ENCODE measurements around the gene DCAF11. TPM values are rescaled to one million over a fixed set of nuclear protein-coding genes. Genes with fewer than 3 reads are reported as not detected.

DCAF11 gene
- total RNA-seq, 6 donors from 2014 or later, result 68.4 to 138 (median 95.0) TPM

DNA sequence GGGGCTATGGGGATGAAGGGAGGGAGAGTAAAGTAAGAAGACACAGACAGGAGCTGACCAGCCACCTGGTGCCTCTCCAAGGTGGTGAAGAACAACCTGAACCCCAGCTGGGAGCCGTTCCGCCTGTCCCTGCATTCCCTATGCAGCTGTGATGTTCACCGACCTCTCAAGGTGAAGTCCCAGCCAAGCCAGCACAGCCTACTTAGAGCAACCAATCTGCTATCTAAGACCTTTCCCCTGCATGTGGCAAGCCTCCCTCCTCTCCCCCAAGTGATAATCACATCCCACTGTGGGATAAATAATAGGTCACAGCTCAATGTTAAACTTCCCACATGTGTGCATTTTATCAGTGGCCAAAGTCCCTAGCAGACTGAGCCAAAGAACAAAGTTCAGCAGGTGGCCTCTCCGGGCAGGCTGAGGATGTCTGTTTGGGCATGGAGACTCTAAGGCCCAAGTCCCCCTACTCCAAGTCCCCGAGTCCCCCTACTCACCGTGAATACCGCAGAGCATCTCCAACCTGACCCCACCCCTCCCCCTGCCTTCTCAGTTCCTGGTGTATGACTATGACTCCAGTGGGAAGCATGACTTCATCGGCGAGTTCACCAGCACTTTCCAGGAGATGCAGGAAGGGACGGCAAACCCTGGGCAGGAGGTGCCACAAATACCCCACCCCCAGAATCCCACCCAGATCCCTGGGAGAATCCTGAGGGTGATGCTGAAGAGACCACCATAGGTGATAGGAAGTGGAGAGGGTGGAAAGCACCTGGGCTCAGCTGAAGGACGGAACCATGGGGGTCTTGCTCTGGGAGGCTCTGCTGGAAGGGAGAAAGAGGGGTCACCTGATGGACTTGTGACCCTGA lies 39.7 kb upstream of the DCAF11 start:
- WGBS, 2 donors, result 79 to 86% methylated on average over 7 to 11 of the region's 11 CpGs
- TF ChIP-seq EP300 (IDR thresholded peaks at IDR 0.05), result no peak
- TF ChIP-seq POLR2A (IDR thresholded peaks at IDR 0.05), result no peak
- TF ChIP-seq, protein P1, sequence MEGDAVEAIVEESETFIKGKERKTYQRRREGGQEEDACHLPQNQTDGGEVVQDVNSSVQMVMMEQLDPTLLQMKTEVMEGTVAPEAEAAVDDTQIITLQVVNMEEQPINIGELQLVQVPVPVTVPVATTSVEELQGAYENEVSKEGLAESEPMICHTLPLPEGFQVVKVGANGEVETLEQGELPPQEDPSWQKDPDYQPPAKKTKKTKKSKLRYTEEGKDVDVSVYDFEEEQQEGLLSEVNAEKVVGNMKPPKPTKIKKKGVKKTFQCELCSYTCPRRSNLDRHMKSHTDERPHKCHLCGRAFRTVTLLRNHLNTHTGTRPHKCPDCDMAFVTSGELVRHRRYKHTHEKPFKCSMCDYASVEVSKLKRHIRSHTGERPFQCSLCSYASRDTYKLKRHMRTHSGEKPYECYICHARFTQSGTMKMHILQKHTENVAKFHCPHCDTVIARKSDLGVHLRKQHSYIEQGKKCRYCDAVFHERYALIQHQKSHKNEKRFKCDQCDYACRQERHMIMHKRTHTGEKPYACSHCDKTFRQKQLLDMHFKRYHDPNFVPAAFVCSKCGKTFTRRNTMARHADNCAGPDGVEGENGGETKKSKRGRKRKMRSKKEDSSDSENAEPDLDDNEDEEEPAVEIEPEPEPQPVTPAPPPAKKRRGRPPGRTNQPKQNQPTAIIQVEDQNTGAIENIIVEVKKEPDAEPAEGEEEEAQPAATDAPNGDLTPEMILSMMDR (IDR thresholded peaks at IDR 0.05), result no peak
- no peak for TF ChIP-seq POLR2AphosphoS5 (IDR thresholded peaks at IDR 0.05)
- Histone ChIP-seq H3K27ac (no peak overlapping the region), H3K36me3 (no peaks in the 10 kb centered on the region), H3K9me3 (no peaks in the 10 kb centered on the region), H3K27me3 (no peaks in the 10 kb centered on the region), H3K4me1 (peaks cover 0 to 4% (median 2%) of the 10 kb centered on the region in 4 donors), H3K4me3 (no peak overlapping the region)
- DNase-seq (no peak), ATAC-seq (ENCODE audit: low FRiP score in 2 of 2) (no peak)

DNA sequence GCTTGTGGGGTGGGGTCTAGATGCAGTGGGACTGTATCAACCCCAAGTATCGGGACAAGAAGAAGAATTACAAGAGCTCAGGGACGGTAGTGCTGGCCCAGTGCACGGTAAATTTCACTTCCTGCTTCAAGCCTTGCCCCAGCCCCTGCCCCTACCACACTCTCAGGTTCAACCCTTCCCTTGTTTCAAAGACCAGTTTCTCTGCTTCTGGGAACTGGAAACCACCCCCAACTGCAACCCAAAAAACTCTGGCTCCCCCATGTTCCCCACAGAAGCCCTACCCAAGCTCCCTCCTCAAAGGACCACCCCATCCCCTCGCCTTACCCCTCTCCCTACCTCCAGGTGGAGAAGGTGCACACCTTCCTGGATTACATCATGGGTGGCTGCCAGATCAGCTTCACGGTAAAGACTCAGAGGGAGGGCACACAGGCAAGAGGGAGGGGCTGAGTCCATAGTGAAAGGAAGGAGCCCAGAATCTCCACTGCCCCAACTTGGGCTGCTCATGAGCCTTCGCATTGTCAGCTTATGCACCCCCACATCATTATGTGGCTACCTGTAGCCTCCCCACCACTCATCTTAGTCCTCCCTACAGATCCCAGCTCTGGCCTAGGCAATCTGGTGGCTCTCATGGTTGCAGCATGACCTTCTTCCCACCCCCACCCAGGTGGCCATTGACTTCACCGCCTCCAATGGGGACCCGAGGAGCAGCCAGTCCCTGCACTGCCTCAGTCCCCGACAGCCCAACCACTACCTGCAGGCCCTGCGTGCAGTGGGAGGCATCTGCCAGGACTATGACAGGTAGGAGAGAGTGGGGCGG lies 38.9 kb upstream of the DCAF11 start:
- 62 to 78% methylated on average over 8 to 11 of the region's 11 CpGs for WGBS, 2 donors
- no peak for TF ChIP-seq EP300 (IDR thresholded peaks at IDR 0.05)
- TF ChIP-seq, protein P1 (IDR thresholded peaks at IDR 0.05), result no peak
- no peak for TF ChIP-seq POLR2A (IDR thresholded peaks at IDR 0.05)
- TF ChIP-seq POLR2AphosphoS5 (IDR thresholded peaks at IDR 0.05), result no peak
- Histone ChIP-seq H3K36me3 (no peaks in the 10 kb centered on the region), H3K9me3 (no peaks in the 10 kb centered on the region), H3K4me1 (peaks cover 2 to 7% (median 5%) of the 10 kb centered on the region in 4 donors), H3K27me3 (no peaks in the 10 kb centered on the region), H3K27ac (no peak overlapping the region), H3K4me3 (no peak overlapping the region)
- DNase-seq (no peak), ATAC-seq (ENCODE audit: low FRiP score in 2 of 2) (no peak)

DNA sequence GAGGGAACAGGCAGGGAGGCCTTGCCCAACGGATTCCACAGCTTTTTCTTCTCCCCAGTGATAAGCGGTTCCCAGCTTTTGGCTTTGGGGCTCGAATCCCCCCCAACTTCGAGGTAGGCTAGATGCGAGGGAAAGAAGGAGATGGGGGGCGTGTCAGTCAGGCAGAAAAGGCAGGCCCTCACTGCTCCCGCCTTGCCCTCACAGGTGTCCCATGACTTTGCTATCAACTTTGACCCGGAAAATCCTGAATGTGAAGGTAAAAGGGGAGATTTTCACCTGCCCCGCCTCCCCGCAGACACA lies 38.3 kb upstream of the DCAF11 start:
- Histone ChIP-seq H3K9me3 (no peaks in the 10 kb centered on the region), H3K27me3 (no peaks in the 10 kb centered on the region), H3K36me3 (no peaks in the 10 kb centered on the region), H3K4me1 (peaks cover 8 to 13% (median 9%) of the 10 kb centered on the region in 4 donors), H3K4me3 (no peak overlapping the region), H3K27ac (no peak overlapping the region)
- TF ChIP-seq EP300 (IDR thresholded peaks at IDR 0.05), result no peak
- TF ChIP-seq POLR2AphosphoS5 (IDR thresholded peaks at IDR 0.05), result no peak
- no peak for TF ChIP-seq POLR2A (IDR thresholded peaks at IDR 0.05)
- TF ChIP-seq, protein P1 (IDR thresholded peaks at IDR 0.05), result no peak
- DNase-seq (no peak), ATAC-seq (ENCODE audit: low FRiP score in 2 of 2) (no peak)
- 86 to 88% methylated on average over 10 of the region's 10 CpGs for WGBS, 2 donors

DNA sequence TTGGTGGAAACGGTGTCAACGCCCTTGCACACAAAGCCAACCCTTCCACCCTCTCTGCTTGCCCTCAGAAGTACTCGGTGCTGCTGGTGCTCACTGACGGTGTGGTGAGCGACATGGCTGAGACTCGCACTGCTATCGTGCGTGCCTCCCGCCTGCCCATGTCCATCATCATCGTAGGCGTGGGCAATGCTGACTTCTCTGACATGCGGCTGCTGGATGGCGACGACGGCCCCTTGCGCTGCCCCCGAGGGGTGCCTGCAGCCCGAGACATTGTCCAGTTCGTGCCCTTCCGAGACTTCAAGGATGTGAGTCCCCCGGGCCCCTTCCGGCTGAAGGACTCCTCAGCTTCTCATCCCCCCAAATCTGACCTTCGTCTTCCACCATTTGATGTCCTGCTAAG lies 37.5 kb upstream of the DCAF11 start:
- DNase-seq (no peak), ATAC-seq (ENCODE audit: low FRiP score in 2 of 2) (no peak)
- Histone ChIP-seq H3K4me1 (peaks cover 10 to 20% (median 16%) of the 10 kb centered on the region in 4 donors), H3K36me3 (no peaks in the 10 kb centered on the region), H3K4me3 (no peak overlapping the region), H3K27me3 (no peaks in the 10 kb centered on the region), H3K9me3 (no peaks in the 10 kb centered on the region), H3K27ac (no peak overlapping the region)
- TF ChIP-seq POLR2A (IDR thresholded peaks at IDR 0.05), result no peak
- no peak for TF ChIP-seq EP300 (IDR thresholded peaks at IDR 0.05)
- TF ChIP-seq, protein P1 (IDR thresholded peaks at IDR 0.05), result no peak
- TF ChIP-seq POLR2AphosphoS5 (IDR thresholded peaks at IDR 0.05), result no peak
- WGBS, 2 donors, result 93 to 95% methylated on average over 5 to 23 of the region's 23 CpGs

All from upper lobe of left lung (tissue), 6 donors.